Thymus (tissue), 11 donors: ENCODE measurements around the gene HCK. TPM values are rescaled to one million over a fixed set of nuclear protein-coding genes. Genes with fewer than 3 reads are reported as not detected.

Experiments
- DNase-seq, 9 donors: peaks; one replicate each; pipeline ENCODE4 v3.0.0-alpha.2; 2013; ENCODE audit warnings: low spot score in 9 of 9, low read depth in 6 of 9, missing footprints in 1 of 9
- H3K27ac ChIP-seq, 2 donors: one replicate each; pipeline ENCODE4 v1.5.1; 2013; ENCODE audit warnings: control low read depth in 1 of 2, low read depth in 1 of 2, low read length in 1 of 2, mild to moderate bottlenecking in 1 of 2, moderate library complexity in 1 of 2
- H3K27me3 ChIP-seq, 2 donors: one replicate each; pipeline ENCODE4 v1.5.1; 2013; ENCODE audit warnings: low read length in 1 of 2; ENCODE audit not compliant: control insufficient read depth in 2 of 2, insufficient read depth in 1 of 2
- H3K36me3 ChIP-seq, 2 donors: one replicate each; pipeline ENCODE4 v1.5.1; 2013; ENCODE audit warnings: low read length in 1 of 2, mild to moderate bottlenecking in 1 of 2, moderate library complexity in 1 of 2; ENCODE audit not compliant: control insufficient read depth in 2 of 2, insufficient read depth in 2 of 2
- H3K4me1 ChIP-seq, 2 donors: one replicate each; pipeline ENCODE4 v1.5.1; 2013; ENCODE audit warnings: low read length in 2 of 2; ENCODE audit not compliant: control insufficient read depth in 2 of 2, insufficient read depth in 2 of 2
- H3K4me3 ChIP-seq, 2 donors: one replicate each; pipeline ENCODE4 v1.5.1; 2013; ENCODE audit warnings: low read length in 2 of 2, control low read depth in 1 of 2, mild to moderate bottlenecking in 1 of 2
- H3K9me3 ChIP-seq, 2 donors: one replicate each; pipeline ENCODE4 v1.5.1; 2013; ENCODE audit warnings: low read length in 1 of 2, mild to moderate bottlenecking in 1 of 2; ENCODE audit not compliant: control insufficient read depth in 2 of 2, insufficient read depth in 1 of 2
- WGBS: extraction: QIAGEN DNeasy Blood & Tissue Kit; methylation state at CpG from one replicate; pipeline ENCODE4 v1.1.7; 2013; 5-methylcytosine and 5-hydroxymethylcytosine counted together
- polyA plus RNA-seq: library from polyadenylated mRNA; stranded (reverse); fragments of 200-250 nt; gene quantifications from one replicate; pipeline ENCODE4 v1.2.3, GENCODE V29; 2013
- total RNA-seq: library from RNA; stranded (reverse); fragments of 120-200 nt; gene quantifications from one replicate; pipeline ENCODE4 v1.2.4, GENCODE V29; 2013
- donor health status: healthy.

HCK gene
- total and polyA plus RNA-seq, 2 donors = 25.2 to 33.3 TPM

DNA sequence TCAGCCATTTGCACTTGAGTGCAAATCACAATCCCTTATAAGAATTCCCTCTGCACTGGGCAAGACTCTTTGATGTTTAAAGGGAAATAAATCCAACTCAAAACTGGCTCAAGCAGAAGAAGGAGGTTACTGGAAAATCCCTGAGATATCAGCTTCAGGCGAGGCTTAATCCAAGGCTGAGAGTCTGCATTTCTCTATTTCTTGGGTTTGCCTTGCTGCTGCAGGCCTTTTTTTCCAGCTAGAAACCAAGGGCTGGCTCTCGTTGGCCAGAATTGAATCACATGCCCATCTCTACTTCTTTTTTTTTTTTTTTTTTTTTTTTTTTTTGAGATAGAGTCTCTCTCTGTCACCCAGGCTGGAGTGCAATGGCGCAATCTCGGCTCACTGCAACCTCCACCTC is 11.7 kb downstream of the HCK start:
- H3K9me3 ChIP-seq = no peaks in the 10 kb centered on the region
- no peak overlapping the region for H3K4me3 ChIP-seq
- peaks cover 0 to 5% of the 10 kb centered on the region in 2 donors for H3K4me1 ChIP-seq
- no peaks in the 10 kb centered on the region for H3K27me3 ChIP-seq
- WGBS = 93% methylated on average over 4 of the region's 4 CpGs
- H3K36me3 ChIP-seq = no peaks in the 10 kb centered on the region
- no peak for DNase-seq
- peak overlapping the region in 1 of 2 donors; percentile 47 for H3K27ac ChIP-seq

DNA sequence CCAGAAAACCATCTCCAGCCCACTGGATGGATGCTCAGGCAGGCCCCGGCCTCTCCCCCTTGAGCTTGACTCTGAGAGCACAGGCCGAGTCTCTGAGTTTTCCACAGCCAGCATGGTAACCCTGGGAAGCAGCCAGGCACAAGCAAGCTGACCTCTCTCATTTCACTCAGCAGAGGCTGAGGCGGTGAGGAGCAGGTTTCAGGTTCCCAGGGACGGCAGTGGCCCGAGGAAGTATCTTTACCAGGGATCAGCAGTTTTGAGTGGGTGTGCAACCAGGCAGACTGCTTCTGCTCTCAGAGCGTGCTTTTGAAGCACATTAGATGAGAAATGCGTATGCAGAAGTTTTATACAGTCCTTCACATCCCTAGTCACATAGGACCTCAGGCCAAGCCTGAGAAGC is 12.6 kb downstream of the HCK start:
- H3K27me3 ChIP-seq = no peaks in the 10 kb centered on the region
- H3K4me3 ChIP-seq = no peak overlapping the region
- WGBS = 92% methylated on average over 7 of the region's 7 CpGs
- no peak for DNase-seq
- H3K36me3 ChIP-seq = no peaks in the 10 kb centered on the region
- no peaks in the 10 kb centered on the region for H3K9me3 ChIP-seq
- no peak overlapping the region for H3K27ac ChIP-seq
- peaks cover 0 to 8% of the 10 kb centered on the region in 2 donors for H3K4me1 ChIP-seq

DNA sequence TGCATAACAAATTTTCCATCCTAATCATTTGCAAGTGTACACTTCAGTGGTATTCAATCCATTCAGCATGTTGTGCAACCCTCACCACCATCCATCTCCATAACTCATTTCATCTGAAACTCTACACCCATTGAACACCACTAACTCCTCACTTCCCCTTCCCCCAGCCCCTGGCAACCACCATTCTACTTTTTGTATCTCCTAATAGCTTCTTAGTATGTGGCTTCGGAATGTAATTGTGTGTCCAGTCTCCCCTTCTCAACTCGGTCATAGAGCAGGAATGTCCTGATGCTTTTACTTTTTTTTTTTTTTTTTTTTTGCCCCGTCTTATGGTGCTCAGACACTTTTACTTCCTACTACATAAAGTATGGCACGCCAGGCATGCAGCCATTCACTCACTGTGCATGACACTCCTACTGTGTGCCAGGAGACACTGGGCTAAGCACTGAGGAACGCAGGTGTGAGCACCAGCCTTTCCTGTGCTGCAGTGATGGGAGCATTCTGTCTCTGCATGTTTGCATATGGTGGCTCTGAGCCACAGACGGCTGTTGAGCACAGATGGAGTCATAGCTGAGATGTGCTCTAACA is 15.3 kb downstream of the HCK start:
- Histone ChIP-seq H3K36me3 (no peaks in the 10 kb centered on the region), H3K27me3 (no peaks in the 10 kb centered on the region), H3K27ac (no peak overlapping the region), H3K4me3 (no peak overlapping the region), H3K4me1 (peaks cover 0 to 11% of the 10 kb centered on the region in 2 donors), H3K9me3 (no peaks in the 10 kb centered on the region)
- DNase-seq = no peak
- 93% methylated on average over 6 of the region's 6 CpGs for WGBS

DNA sequence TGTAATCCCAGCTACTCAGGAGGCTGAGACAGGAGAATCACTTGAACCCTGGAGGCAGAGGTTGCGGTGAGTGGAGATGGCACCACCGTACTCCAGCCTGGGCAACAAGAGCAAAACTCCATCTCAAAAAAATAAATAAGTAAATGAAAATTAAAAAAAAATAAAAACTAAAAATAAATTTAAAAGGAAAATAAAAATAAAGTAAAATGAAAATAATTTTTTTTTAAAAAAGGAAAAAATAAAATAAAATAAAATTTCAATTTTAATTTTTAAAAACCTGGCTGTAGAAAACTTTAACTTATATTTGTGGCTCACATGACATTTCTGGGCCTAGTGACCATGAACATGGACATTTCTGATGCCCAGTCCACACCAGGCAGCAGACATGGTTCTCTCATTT is 16.1 kb downstream of the HCK start:
- no peak for DNase-seq
- WGBS = 98% methylated on average over 2 of the region's 2 CpGs
- H3K9me3 ChIP-seq = no peaks in the 10 kb centered on the region
- no peaks in the 10 kb centered on the region for H3K27me3 ChIP-seq
- peaks cover 0 to 11% of the 10 kb centered on the region in 2 donors for H3K4me1 ChIP-seq
- peak overlapping the region in 1 of 2 donors; percentile 55 for H3K27ac ChIP-seq
- no peak overlapping the region for H3K4me3 ChIP-seq
- H3K36me3 ChIP-seq = no peaks in the 10 kb centered on the region

DNA sequence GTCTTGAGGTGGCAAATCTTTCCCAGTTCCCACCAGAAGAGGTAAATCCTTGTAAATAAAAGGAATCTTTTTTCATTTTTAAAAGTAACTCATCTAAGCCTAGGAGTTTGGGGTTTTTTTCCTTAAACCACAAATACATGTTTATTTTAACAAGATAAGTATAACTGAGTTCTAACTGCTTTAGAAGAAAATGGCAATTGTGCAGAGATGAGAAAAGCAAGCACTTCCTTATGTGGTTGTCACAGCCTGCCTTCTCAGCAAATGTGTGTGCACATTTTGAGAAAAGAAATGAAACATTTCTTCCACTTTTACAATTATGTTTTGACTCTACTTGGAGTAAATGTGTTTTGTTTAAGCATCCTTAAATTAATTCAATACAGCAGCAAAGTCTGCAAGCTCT is 17.7 kb downstream of the HCK start:
- no peak for DNase-seq
- Histone ChIP-seq H3K4me1 (peaks cover 0 to 6% of the 10 kb centered on the region in 2 donors), H3K27me3 (no peaks in the 10 kb centered on the region), H3K36me3 (no peaks in the 10 kb centered on the region), H3K4me3 (no peak overlapping the region), H3K27ac (no peak overlapping the region), H3K9me3 (no peaks in the 10 kb centered on the region)

DNA sequence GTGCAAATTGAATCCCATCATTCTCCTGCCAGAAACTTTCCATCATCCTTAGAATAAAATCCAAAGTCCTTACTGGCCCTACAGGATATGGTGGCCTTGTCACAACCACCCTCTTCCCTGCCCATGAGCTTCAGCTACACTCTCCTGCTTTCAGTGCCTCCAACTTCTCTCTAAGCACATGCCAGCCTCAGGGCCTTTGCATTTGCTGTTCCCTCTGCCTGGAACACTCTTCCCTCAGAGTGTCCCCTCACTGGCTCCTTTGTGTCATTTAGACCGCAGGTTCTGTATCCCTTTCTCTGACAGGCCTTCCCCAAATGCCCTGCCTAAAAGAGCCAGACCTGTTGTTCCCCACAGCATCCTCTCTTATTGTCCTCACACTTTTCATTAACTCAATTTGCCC is 18.2 kb downstream of the HCK start:
- no peak for DNase-seq
- H3K27me3 ChIP-seq = no peaks in the 10 kb centered on the region
- H3K27ac ChIP-seq = no peak overlapping the region
- 96% methylated on average over 1 of the region's 1 CpG for WGBS
- H3K4me3 ChIP-seq = no peak overlapping the region
- no peaks in the 10 kb centered on the region for H3K9me3 ChIP-seq
- H3K4me1 ChIP-seq = peaks cover 0 to 6% of the 10 kb centered on the region in 2 donors
- H3K36me3 ChIP-seq = no peaks in the 10 kb centered on the region

DNA sequence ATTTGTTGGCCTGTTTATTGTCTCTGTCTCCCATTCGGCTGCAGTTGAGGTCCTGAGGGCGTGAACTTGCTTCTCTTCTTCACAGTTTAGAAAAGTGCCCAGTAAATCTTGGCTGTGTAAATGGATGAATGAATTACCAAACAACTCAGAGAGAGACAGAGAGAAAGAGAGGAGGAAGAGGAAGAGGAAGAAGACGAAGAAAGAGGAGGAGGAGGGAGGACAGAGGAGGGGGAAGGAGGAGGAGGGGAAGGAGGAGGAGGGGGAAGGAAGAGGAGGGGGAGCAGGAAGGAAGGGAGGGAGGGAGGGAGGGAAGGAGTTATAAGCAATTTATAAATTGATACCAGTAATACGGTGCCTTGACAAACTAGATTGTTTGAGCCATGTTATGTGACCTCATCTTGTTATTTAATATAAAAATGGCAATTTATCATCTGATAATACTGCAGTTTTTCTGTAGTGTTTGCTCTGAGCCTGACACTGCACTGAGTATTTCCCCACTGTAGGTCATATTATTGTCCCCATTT is 18.7 kb downstream of the HCK start:
- DNase-seq = no peak
- 86% methylated on average over 4 of the region's 4 CpGs for WGBS
- no peaks in the 10 kb centered on the region for H3K27me3 ChIP-seq
- H3K36me3 ChIP-seq = no peaks in the 10 kb centered on the region
- no peak overlapping the region for H3K4me3 ChIP-seq
- no peak overlapping the region for H3K27ac ChIP-seq
- H3K9me3 ChIP-seq = no peaks in the 10 kb centered on the region
- peaks cover 0 to 6% of the 10 kb centered on the region in 2 donors for H3K4me1 ChIP-seq

DNA sequence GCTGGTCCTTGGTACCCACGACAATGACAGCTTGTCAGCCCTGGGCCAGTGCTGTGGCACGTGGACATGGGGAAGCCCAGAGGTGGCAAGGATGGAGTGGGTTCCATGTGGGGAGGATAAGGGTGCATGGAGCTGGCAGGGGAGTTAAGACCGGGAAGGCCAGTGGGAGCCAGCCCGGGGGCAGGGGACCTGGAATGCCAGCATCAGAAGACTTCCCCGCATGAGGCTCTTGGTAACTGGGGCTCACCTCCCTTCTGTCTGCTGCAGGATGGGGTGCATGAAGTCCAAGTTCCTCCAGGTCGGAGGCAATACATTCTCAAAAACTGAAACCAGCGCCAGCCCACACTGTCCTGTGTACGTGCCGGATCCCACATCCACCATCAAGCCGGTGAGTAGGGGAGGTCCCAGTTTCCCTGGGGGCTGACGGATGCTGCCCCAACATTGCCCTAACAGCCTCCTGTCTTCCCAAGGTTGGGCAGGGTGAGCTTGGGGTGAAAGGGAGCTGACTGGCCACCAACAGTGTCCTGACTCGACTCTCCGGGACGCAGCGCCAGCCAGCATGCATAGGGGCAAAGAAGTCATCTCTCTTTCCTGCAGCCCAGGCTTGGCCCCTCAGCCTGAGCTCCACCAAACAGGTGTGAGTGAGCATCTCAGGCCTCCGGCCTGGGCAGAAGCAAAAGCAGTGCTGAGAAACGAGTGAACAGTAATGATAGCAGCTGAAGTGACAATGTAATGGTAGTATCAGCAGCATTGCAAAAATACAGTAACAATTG is 19.5 kb downstream of the HCK start:
- Histone ChIP-seq H3K4me3 (no peak overlapping the region), H3K27me3 (no peaks in the 10 kb centered on the region), H3K9me3 (no peaks in the 10 kb centered on the region), H3K27ac (no peak overlapping the region), H3K4me1 (peaks cover 0 to 6% of the 10 kb centered on the region in 2 donors), H3K36me3 (no peaks in the 10 kb centered on the region)
- 97% methylated on average over 17 of the region's 17 CpGs for WGBS
- no peak for DNase-seq

DNA sequence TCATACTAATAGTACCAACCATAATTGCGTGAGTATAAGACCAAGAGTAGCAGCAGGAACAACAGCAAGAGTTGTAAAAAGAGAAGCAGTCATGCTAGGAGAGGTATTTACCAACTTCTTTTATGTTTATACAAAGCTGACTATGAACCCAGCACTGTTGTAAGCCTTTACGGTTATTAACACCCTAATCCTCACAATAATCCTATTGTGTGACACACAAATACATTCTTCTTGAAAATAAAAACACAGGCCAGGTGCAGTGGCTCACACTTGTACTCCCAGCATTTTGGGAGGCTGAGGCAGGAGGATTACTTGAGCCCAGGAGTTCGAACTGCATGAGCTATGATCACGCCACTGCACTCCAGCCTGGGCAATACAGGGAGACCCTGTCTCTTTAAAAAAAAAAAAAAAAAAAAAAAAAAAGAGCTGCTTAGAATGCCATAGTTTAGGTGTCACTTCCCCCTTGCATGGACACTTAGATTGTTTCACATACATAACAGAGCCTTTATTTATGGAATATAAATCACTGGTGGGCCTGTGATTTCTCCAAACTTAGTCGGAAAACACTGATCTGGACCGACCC is 20.2 kb downstream of the HCK start:
- Histone ChIP-seq H3K36me3 (no peaks in the 10 kb centered on the region), H3K27ac (no peak overlapping the region), H3K27me3 (no peaks in the 10 kb centered on the region), H3K9me3 (no peaks in the 10 kb centered on the region), H3K4me1 (peaks cover 0 to 6% of the 10 kb centered on the region in 2 donors), H3K4me3 (no peak overlapping the region)
- no peak for DNase-seq
- 97% methylated on average over 6 of the region's 6 CpGs for WGBS
